ENCODE data around the gene PDE3A.

Gene PDE3A

DNA sequence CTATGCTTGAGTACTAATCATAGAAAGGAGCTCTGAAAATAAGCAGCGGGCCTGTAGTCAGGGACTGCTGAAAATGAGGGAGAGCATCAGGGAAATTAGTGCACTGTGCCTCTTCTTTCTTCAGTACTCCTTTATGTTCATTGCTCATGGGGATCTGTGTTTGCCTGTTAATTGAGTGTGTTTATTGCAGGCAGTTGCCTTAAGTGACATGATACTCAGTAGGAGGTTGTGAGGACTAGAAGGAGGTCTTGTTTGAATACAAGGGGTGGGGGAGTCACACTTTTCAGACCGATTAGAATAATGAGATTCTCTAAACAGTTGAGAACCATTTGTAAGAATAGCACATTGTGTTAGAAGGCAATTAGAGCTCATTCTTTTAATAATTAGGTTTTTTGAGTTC lies 224.2 kb downstream of the PDE3A start:
- H3K4me3 ChIP-seq (replicated peaks in 1 of 2; ENCODE audit: low read depth in 2 of 2, low read length in 2 of 2), result no peak overlapping the region
- no peak for DNase-seq (ENCODE audit: low read depth in 2 of 2)
- TF ChIP-seq, protein P1, sequence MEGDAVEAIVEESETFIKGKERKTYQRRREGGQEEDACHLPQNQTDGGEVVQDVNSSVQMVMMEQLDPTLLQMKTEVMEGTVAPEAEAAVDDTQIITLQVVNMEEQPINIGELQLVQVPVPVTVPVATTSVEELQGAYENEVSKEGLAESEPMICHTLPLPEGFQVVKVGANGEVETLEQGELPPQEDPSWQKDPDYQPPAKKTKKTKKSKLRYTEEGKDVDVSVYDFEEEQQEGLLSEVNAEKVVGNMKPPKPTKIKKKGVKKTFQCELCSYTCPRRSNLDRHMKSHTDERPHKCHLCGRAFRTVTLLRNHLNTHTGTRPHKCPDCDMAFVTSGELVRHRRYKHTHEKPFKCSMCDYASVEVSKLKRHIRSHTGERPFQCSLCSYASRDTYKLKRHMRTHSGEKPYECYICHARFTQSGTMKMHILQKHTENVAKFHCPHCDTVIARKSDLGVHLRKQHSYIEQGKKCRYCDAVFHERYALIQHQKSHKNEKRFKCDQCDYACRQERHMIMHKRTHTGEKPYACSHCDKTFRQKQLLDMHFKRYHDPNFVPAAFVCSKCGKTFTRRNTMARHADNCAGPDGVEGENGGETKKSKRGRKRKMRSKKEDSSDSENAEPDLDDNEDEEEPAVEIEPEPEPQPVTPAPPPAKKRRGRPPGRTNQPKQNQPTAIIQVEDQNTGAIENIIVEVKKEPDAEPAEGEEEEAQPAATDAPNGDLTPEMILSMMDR (IDR thresholded peaks at IDR 0.05; ENCODE audit: low read depth, low read length), result no peak

DNA sequence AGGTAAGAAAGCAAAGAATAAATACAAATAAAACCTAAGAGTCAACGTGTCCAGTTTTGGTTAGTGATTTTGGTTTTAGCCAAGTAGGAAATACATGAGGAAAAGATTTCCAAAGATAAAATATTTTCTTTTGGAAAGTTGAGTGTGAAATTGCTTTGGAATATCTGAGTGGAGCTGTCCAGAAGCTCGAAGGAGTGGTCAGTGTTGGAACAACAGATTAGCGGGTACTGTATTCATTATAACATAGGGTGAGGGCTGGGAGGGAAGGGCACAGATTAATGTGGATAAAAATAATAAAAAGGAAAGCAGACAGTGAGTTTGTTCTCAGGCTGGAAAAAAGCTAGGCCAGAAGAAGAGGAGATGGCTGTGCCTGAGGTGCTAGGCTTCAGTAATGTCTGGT lies 225.3 kb downstream of the PDE3A start:
- H3K4me3 ChIP-seq (replicated peaks in 1 of 2; ENCODE audit: low read depth in 2 of 2, low read length in 2 of 2), result no peak overlapping the region
- TF ChIP-seq, protein P1 (IDR thresholded peaks at IDR 0.05; ENCODE audit: low read depth, low read length), result no peak
- no peak for DNase-seq (ENCODE audit: low read depth in 2 of 2)

DNA sequence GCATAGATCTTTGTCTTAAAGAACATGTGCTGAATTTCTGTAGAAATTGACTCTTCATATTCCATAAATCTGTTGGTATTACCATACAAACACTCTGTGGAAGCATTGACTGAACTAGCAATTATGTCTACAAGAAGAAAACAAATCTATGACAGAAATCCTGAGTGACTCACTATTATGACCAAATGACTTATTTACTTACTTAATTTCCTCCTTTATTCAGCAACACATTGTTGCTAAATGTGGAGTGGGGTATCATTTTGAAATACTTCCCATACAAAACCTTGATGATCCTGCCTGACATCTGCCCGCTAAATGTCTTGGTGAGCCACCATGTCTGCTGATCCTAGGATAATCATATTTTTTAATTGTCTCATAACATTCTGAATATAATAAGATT lies 227.7 kb downstream of the PDE3A start:
- peak in 1 of 2 donors; percentile 51 for DNase-seq (ENCODE audit: low read depth in 2 of 2)
- TF ChIP-seq, protein P1 (IDR thresholded peaks at IDR 0.05; ENCODE audit: low read depth, low read length), result no peak
- no peak overlapping the region for H3K4me3 ChIP-seq (replicated peaks in 1 of 2; ENCODE audit: low read depth in 2 of 2, low read length in 2 of 2)

DNA sequence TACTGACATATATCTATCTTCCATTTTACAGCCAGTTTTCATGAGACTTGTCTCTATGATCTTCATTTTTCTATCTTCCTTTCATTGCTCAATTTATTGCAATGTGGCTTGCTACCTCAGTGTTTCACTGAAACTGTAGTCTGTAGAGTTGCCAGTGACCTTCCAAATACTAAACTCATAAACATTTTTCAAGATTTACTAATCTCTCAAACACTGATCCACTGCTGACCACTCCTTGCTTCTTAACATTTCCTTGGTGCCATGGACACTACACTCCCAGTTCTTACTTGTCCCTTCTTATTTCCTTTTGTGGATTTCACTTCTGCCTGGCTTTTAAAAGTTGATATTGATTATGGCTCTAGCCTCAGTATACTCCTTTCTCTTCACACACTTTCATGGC lies 231.4 kb downstream of the PDE3A start:
- DNase-seq (ENCODE audit: low read depth in 2 of 2), result peak in 1 of 2 donors; percentile 14
- H3K4me3 ChIP-seq (replicated peaks in 1 of 2; ENCODE audit: low read depth in 2 of 2, low read length in 2 of 2), result no peak overlapping the region
- TF ChIP-seq, protein P1 (IDR thresholded peaks at IDR 0.05; ENCODE audit: low read depth, low read length), result no peak

DNA sequence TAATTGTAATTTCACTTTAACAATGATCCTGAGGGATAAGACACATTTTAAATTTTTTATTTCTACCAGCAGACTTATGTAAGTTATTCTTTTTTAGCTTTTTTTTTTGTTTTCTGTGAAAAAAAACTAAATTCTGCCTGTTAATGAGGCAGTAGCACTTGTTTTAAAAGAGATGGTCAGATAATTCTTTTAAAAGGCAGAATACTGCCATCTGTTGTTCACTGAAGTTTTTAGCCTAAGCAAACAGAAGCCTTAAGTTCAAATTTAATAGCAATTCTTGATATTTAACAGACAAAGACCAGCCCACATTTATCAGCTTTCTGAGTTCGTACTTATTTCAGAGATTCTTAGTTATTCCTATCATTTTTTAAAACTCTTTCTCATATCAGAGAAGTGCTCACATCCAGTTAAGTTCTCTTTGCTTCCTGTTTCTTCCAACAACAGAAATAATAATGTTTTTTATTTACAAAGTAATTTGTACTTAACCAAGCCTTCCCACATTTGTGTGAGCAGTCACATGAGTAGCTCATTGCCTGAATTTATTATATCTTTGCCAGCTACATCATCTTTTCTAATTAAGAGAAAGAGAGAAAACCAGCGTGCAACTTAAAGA lies 233.4 kb downstream of the PDE3A start:
- peak; percentile 81 to 85 for DNase-seq (ENCODE audit: low read depth in 2 of 2)
- H3K4me3 ChIP-seq (replicated peaks in 1 of 2; ENCODE audit: low read depth in 2 of 2, low read length in 2 of 2), result no peak overlapping the region
- TF ChIP-seq, protein P1 (IDR thresholded peaks at IDR 0.05; ENCODE audit: low read depth, low read length), result peak; percentile 41

DNA sequence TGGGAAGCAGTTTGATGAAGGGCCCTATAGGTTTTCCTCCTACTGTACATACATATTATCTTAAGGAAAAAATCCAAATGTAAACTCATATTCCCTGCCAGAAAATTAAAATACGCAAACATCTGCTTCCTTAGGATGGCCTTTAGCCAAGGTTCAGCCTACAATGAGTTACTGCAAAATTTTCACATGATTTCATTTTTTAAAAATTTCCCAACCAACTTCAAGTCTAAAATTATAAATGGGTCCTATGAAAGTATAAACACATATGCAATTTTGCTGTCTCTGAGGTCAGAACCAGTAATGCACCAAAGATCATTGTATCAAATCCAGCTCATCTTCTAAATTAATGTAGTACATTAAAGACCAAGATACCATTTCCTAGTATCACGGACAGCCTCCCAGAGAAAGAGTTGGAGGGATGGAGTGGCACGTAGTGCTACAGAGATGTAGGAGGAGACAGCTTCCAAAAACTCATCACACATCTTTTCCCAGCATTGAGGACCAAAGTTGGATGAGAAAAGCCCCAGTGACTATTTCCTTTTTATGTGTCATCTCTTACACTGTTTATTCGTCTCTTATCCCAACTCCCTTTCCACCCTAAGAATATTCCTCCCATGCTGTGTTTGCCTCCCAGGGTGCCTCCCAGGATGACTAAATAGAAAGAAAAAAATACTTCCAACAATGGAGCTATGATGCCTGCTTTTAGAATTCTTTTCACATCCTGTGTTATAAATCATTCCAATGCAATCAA lies 234.5 kb downstream of the PDE3A start:
- TF ChIP-seq, protein P1 (IDR thresholded peaks at IDR 0.05; ENCODE audit: low read depth, low read length), result no peak
- DNase-seq (ENCODE audit: low read depth in 2 of 2), result peak; percentile 33 to 88

More for the DNA sequence above, 234.5 kb downstream of the PDE3A start:
- H3K4me3 ChIP-seq (replicated peaks in 1 of 2; ENCODE audit: low read depth in 2 of 2, low read length in 2 of 2), result no peak overlapping the region

Measured in cardiac fibroblast (primary cell).